ENCODE measurements around the gene GLIPR2. TPM values are rescaled to one million over a fixed set of nuclear protein-coding genes. Genes with fewer than 3 reads are reported as not detected.
A peak's percentile ranks its signal among the peaks of the same experiment; 100 is the strongest.

GLIPR2 gene
- total RNA-seq, 1 donor from 2014 or later: 7.3 TPM

GRCh38 chr9:36102742-36103495 is 33.6 kb upstream of the GLIPR2 start:
- peaks cover 2% of the 10 kb centered on the region for H3K36me3 Mint-ChIP-seq (ENCODE audit: insufficient read depth)
- no peaks in the 10 kb centered on the region for H3K9me3 Mint-ChIP-seq (ENCODE audit: low read depth)
- peak overlapping the region; percentile 14 for H3K27ac Mint-ChIP-seq
- peak; percentile 82 for TF ChIP-seq CTCF (IDR thresholded peaks at IDR 0.05; ENCODE audit: unreplicated experiment)
- H3K4me1 Mint-ChIP-seq (ENCODE audit: low read depth): peaks cover 4% of the 10 kb centered on the region
- no peaks in the 10 kb centered on the region for H3K27me3 Mint-ChIP-seq
- H3K4me3 Mint-ChIP-seq (ENCODE audit: low read depth): no peak overlapping the region
- DNase-seq (ENCODE audit: low spot score, unreplicated experiment): peak; percentile 56

GRCh38 chr9:36109071-36109470 is 27.5 kb upstream of the GLIPR2 start:
- Mint-ChIP-seq H3K4me3 (ENCODE audit: low read depth) (no peak overlapping the region), H3K4me1 (ENCODE audit: low read depth) (peaks cover 3% of the 10 kb centered on the region), H3K27me3 (no peaks in the 10 kb centered on the region), H3K27ac (no peak overlapping the region), H3K36me3 (ENCODE audit: insufficient read depth) (peaks cover 9% of the 10 kb centered on the region), H3K9me3 (ENCODE audit: low read depth) (no peaks in the 10 kb centered on the region)
- DNase-seq (ENCODE audit: low spot score, unreplicated experiment): no peak
- TF ChIP-seq CTCF (IDR thresholded peaks at IDR 0.05; ENCODE audit: unreplicated experiment): no peak

- TF ChIP-seq CTCF (IDR thresholded peaks at IDR 0.05; ENCODE audit: unreplicated experiment): no peak
- Mint-ChIP-seq H3K4me3 (ENCODE audit: low read depth) (no peak overlapping the region), H3K36me3 (ENCODE audit: insufficient read depth) (peaks cover 7% of the 10 kb centered on the region), H3K4me1 (ENCODE audit: low read depth) (peaks cover 3% of the 10 kb centered on the region), H3K9me3 (ENCODE audit: low read depth) (no peaks in the 10 kb centered on the region), H3K27me3 (no peaks in the 10 kb centered on the region), H3K27ac (no peak overlapping the region)
- DNase-seq (ENCODE audit: low spot score, unreplicated experiment): no peak
Measured at GRCh38 chr9:36110434-36110833, 26.1 kb upstream of the GLIPR2 start.

GRCh38 chr9:36112516-36112915 is 24.0 kb upstream of the GLIPR2 start:
- Mint-ChIP-seq H3K9me3 (ENCODE audit: low read depth) (no peaks in the 10 kb centered on the region), H3K27ac (no peak overlapping the region), H3K4me3 (ENCODE audit: low read depth) (no peak overlapping the region), H3K4me1 (ENCODE audit: low read depth) (peaks cover 3% of the 10 kb centered on the region), H3K36me3 (ENCODE audit: insufficient read depth) (peaks cover 14% of the 10 kb centered on the region), H3K27me3 (no peaks in the 10 kb centered on the region)
- TF ChIP-seq CTCF (IDR thresholded peaks at IDR 0.05; ENCODE audit: unreplicated experiment): no peak
- no peak for DNase-seq (ENCODE audit: low spot score, unreplicated experiment)

GRCh38 chr9:36113999-36114398 is 22.5 kb upstream of the GLIPR2 start:
- DNase-seq (ENCODE audit: low spot score, unreplicated experiment): no peak

More at GRCh38 chr9:36113999-36114398, 22.5 kb upstream of the GLIPR2 start:
- no peaks in the 10 kb centered on the region for H3K9me3 Mint-ChIP-seq (ENCODE audit: low read depth)
- no peak overlapping the region for H3K4me3 Mint-ChIP-seq (ENCODE audit: low read depth)
- H3K27ac Mint-ChIP-seq: no peak overlapping the region
- H3K27me3 Mint-ChIP-seq: no peaks in the 10 kb centered on the region
- peaks cover 14% of the 10 kb centered on the region for H3K36me3 Mint-ChIP-seq (ENCODE audit: insufficient read depth)
- no peak for TF ChIP-seq CTCF (IDR thresholded peaks at IDR 0.05; ENCODE audit: unreplicated experiment)
- H3K4me1 Mint-ChIP-seq (ENCODE audit: low read depth): peaks cover 7% of the 10 kb centered on the region

Data from progenitor cell of endocrine pancreas (in vitro differentiated cells).